Hepatocyte (in vitro differentiated cells): ENCODE measurements around the gene SLC38A7. TPM values are rescaled to one million over a fixed set of nuclear protein-coding genes. Genes with fewer than 3 reads are reported as not detected.
"Not testable (repeated sequence)": the region's sequence is repeated elsewhere in the genome, so short reads cannot be mapped to it uniquely, and the experiment has no call there.

ENCODE experiments used
- DNase-seq: peaks from one replicate; pipeline ENCODE4 v3.0.0-alpha.2; 2016; ENCODE audit warnings: low spot score
- H2AFZ ChIP-seq: fragments of 200-600 bp; sonication (generic); 2 replicates; pipeline ENCODE4 v1.6.0; 2016; ENCODE audit warnings: antibody characterized with exemption, mild to moderate bottlenecking
- H3K27ac ChIP-seq: fragments of 200-600 bp; sonication (generic); 2 replicates; pipeline ENCODE4 v1.5.1; 2016; ENCODE audit warnings: mild to moderate bottlenecking
- H3K27me3 ChIP-seq: fragments of 200-600 bp; sonication (generic); 2 replicates; pipeline ENCODE4 v1.6.1; 2016
- H3K36me3 ChIP-seq: fragments of 200-600 bp; sonication (generic); replicated peaks from 2 replicates; pipeline ENCODE4 v1.5.1; 2016; ENCODE audit warnings: low read depth; ENCODE audit not compliant: insufficient read depth
- H3K4me1 ChIP-seq: fragments of 200-600 bp; sonication (generic); 2 replicates; pipeline ENCODE4 v1.5.1; 2016; ENCODE audit warnings: mild to moderate bottlenecking, moderate library complexity; ENCODE audit not compliant: insufficient read depth
- H3K4me2 ChIP-seq: fragments of 200-600 bp; sonication (generic); 2 replicates; pipeline ENCODE4 v1.6.0; 2016
- H3K4me3 ChIP-seq: fragments of 200-600 bp; sonication (generic); 2 replicates; pipeline ENCODE4 v1.5.1; 2016; ENCODE audit warnings: mild to moderate bottlenecking
- H3K79me2 ChIP-seq: fragments of 200-600 bp; sonication (generic); 2 replicates; pipeline ENCODE4 v1.6.0; 2017; ENCODE audit warnings: mild to moderate bottlenecking
- H3K9me2 ChIP-seq: fragments of 200-600 bp; sonication (generic); replicated peaks from 2 replicates; pipeline ENCODE4 v1.6.0; 2017; ENCODE audit warnings: mild to moderate bottlenecking; ENCODE audit not compliant: insufficient read depth
- H3K9me3 ChIP-seq: fragments of 200-600 bp; sonication (generic); 2 replicates; pipeline ENCODE4 v1.5.1; 2016; ENCODE audit warnings: low read depth, mild to moderate bottlenecking
- H4K20me1 ChIP-seq: fragments of 200-600 bp; sonication (generic); 2 replicates; pipeline ENCODE4 v1.6.0; 2016; ENCODE audit warnings: mild to moderate bottlenecking; ENCODE audit not compliant: insufficient read depth, poor library complexity, severe bottlenecking
- CTCF ChIP-seq: fragments of 200-600 bp; sonication (generic); IDR thresholded peaks from 2 replicates; pipeline ENCODE4 v1.5.1; 2016; ENCODE audit warnings: antibody characterized with exemption, mild to moderate bottlenecking; ENCODE audit not compliant: poor library complexity
- EZH2 ChIP-seq: fragments of 200-600 bp; sonication (generic); IDR thresholded peaks from 2 replicates; pipeline ENCODE4 v1.6.1; 2016; ENCODE audit warnings: antibody characterized with exemption, mild to moderate bottlenecking, borderline replicate concordance
- EZH2phosphoT487 ChIP-seq: fragments of 200-600 bp; sonication (generic); IDR thresholded peaks from one replicate; pipeline ENCODE4 v1.6.1; 2018; ENCODE audit warnings: antibody characterized with exemption, mild to moderate bottlenecking, low read depth, moderate library complexity; ENCODE audit not compliant: unreplicated experiment, severe bottlenecking
- WGBS: methylation state at CpG from one replicate; pipeline ENCODE4 v1.1.6; 2016; ENCODE audit warnings: low lambda C conversion rate; ENCODE audit errors: missing lambda C conversion rate; 5-methylcytosine and 5-hydroxymethylcytosine counted together
- polyA plus RNA-seq: library from polyadenylated mRNA; unstranded; fragments of >200 nt; fragmentation: Nextera tagmentation; extraction: Ambion mirVana; gene quantifications from 2 replicates; pipeline ENCODE4 v1.2.1, GENCODE V29; 2016
- total RNA-seq: library from RNA; depleted of rRNA; stranded (reverse); fragments of >200 nt; gene quantifications from 2 replicates; pipeline ENCODE4 v1.2.3, GENCODE V29; 2014

Gene SLC38A7
- total and polyA plus RNA-seq, 2 experiments from 2014 or later = 32.5 to 36.7 TPM

GRCh38 chr16:58640949-58641348 is 43.6 kb downstream of the SLC38A7 start:
- TF ChIP-seq EZH2 (no peak), EZH2phosphoT487 (no peak), CTCF (no peak)
- DNase-seq = no peak
- H3K27ac ChIP-seq = no peak overlapping the region
- no peaks in the 10 kb centered on the region for H4K20me1 ChIP-seq
- H3K36me3 ChIP-seq = no peaks in the 10 kb centered on the region
- 96% methylated on average over 5 of the region's 5 CpGs for WGBS
- H3K4me2 ChIP-seq = no peak overlapping the region
- no peak overlapping the region for H2AFZ ChIP-seq
- peaks cover 2% of the 10 kb centered on the region for H3K4me1 ChIP-seq
- no peaks in the 10 kb centered on the region for H3K9me3 ChIP-seq
- no peak overlapping the region for H3K4me3 ChIP-seq
- no peaks in the 10 kb centered on the region for H3K79me2 ChIP-seq
- H3K27me3 ChIP-seq = no peaks in the 10 kb centered on the region
- no peaks in the 10 kb centered on the region for H3K9me2 ChIP-seq

DNA sequence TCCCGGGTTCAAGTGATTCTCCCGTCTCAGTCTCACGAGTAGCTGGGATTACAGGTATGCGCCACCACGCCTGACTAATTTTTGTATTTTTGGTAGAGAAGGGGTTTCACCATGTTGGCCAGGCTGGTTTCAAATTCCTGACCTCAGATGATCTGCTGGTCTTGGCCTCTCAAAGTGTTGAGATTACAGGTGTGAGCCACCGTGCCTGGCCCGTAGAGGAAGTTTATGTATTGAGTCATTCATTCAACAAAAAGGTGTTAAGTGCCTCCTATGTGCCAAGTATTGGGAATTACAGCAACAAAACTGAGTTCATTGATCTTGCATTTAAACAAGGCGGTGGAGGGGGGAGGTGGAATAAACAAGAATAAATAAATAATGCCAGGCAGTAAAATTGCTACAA is 44.7 kb downstream of the SLC38A7 start:
- Histone ChIP-seq H3K9me2 (no peaks in the 10 kb centered on the region), H3K9me3 (no peaks in the 10 kb centered on the region), H3K27ac (no peak overlapping the region), H3K4me3 (no peak overlapping the region), H3K79me2 (no peaks in the 10 kb centered on the region), H2AFZ (no peak overlapping the region), H3K36me3 (no peaks in the 10 kb centered on the region), H3K4me1 (peaks cover 5% of the 10 kb centered on the region), H3K27me3 (no peaks in the 10 kb centered on the region), H4K20me1 (no peaks in the 10 kb centered on the region), H3K4me2 (no peak overlapping the region)
- TF ChIP-seq EZH2 = no peak
- WGBS = 83% methylated on average over 8 of the region's 8 CpGs
- no peak for DNase-seq

GRCh38 chr16:58639230-58639629 is 45.3 kb downstream of the SLC38A7 start:
- Histone ChIP-seq H3K79me2 (no peaks in the 10 kb centered on the region), H3K9me3 (no peaks in the 10 kb centered on the region), H3K36me3 (no peaks in the 10 kb centered on the region), H2AFZ (no peak overlapping the region), H4K20me1 (no peaks in the 10 kb centered on the region), H3K27ac (no peak overlapping the region), H3K4me1 (peaks cover 8% of the 10 kb centered on the region), H3K9me2 (no peaks in the 10 kb centered on the region), H3K27me3 (no peaks in the 10 kb centered on the region), H3K4me2 (no peak overlapping the region), H3K4me3 (no peak overlapping the region)
- WGBS = 94% methylated on average over 4 of the region's 4 CpGs
- TF ChIP-seq EZH2phosphoT487 (no peak), EZH2 (no peak), CTCF (no peak)
- no peak for DNase-seq

GRCh38 chr16:58638148-58639036 is 46.2 kb downstream of the SLC38A7 start:
- H3K4me1 ChIP-seq = peaks cover 8% of the 10 kb centered on the region
- H2AFZ ChIP-seq = no peak overlapping the region
- H3K79me2 ChIP-seq = no peaks in the 10 kb centered on the region
- WGBS = 47% methylated on average over 8 of the region's 8 CpGs
- no peak for TF ChIP-seq EZH2phosphoT487
- no peak for TF ChIP-seq EZH2
- peak; percentile 57 for TF ChIP-seq CTCF
- H3K27ac ChIP-seq = peak overlapping the region; percentile 74
- DNase-seq = peak; percentile 82
- H3K9me2 ChIP-seq = no peaks in the 10 kb centered on the region
- H3K36me3 ChIP-seq = no peaks in the 10 kb centered on the region
- H3K4me2 ChIP-seq = peak overlapping the region; percentile 22
- H3K4me3 ChIP-seq = no peak overlapping the region
- H4K20me1 ChIP-seq = no peaks in the 10 kb centered on the region
- no peaks in the 10 kb centered on the region for H3K27me3 ChIP-seq
- no peaks in the 10 kb centered on the region for H3K9me3 ChIP-seq

DNA sequence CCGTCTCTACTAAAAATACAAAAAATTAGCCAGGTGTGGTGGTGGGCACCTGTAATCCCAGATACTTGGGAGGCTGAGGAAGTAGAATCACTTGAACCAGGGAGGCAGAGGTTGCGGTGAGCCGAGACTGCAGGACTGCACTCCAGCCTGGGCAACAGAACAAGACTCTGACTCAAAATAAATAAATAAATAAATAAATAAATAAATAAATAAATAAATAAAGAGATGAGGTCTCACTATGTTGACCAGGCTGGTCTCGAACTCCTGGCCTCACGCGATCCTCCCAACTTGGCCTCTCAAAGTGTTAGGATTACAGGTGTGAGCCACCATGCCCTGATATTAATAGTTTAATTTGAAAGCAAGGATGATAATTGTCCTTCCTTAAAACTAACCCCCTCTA is 47.5 kb downstream of the SLC38A7 start:
- peak overlapping the region; percentile 55 for H3K27ac ChIP-seq

More for the DNA sequence above, 47.5 kb downstream of the SLC38A7 start:
- 98% methylated on average over 6 of the region's 6 CpGs for WGBS
- H3K4me3 ChIP-seq, H3K27me3 ChIP-seq, H3K4me1 ChIP-seq, DNase-seq, H3K36me3 ChIP-seq, H2AFZ ChIP-seq, H3K9me2 ChIP-seq, H3K4me2 ChIP-seq, H3K79me2 ChIP-seq, H4K20me1 ChIP-seq, H3K9me3 ChIP-seq: not testable (repeated sequence)
